Activated T-helper 17 cell treated with anti-CD3 and anti-CD28 coated beads, Interleukin-2, amount 50 U/mL, for 72 hours (primary cell): Measurements from ENCODE around the gene EEF1AKMT3. TPM values are rescaled to one million over a fixed set of nuclear protein-coding genes. Genes with fewer than 3 reads are reported as not detected.

Source experiments
- ATAC-seq: fragments of 150-1000 bp; cut with Tn5 transposase; replicated peaks from 2 replicates; pipeline ENCODE4 v1.10.0; 2021; ENCODE audit warnings: mild to moderate bottlenecking, moderate library complexity
- H3K27ac Mint-ChIP-seq: one replicate; pipeline ENCODE4 v1.8.0; 2022; ENCODE audit warnings: mixed read lengths
- H3K27me3 Mint-ChIP-seq: one replicate; pipeline ENCODE4 v1.8.0; 2022; ENCODE audit warnings: mixed read lengths
- H3K36me3 Mint-ChIP-seq: one replicate; pipeline ENCODE4 v1.8.0; 2022; ENCODE audit warnings: low read depth, mild to moderate bottlenecking, mixed read lengths
- H3K4me1 Mint-ChIP-seq: one replicate; pipeline ENCODE4 v1.8.0; 2022; ENCODE audit warnings: mixed read lengths
- H3K4me3 Mint-ChIP-seq: one replicate; pipeline ENCODE4 v1.8.0; 2022; ENCODE audit warnings: mild to moderate bottlenecking, mixed read lengths
- H3K9me3 Mint-ChIP-seq: one replicate; pipeline ENCODE4 v1.8.0; 2022; ENCODE audit warnings: mixed read lengths
- total RNA-seq, 2 donors: library from RNA; stranded (reverse); gene quantifications; one replicate each; pipeline ENCODE4 v1.2.3, GENCODE V29; 2022

Gene EEF1AKMT3
- total RNA-seq, 2 donors from 2014 or later, result 5.4 to 11.5 TPM

- Mint-ChIP-seq H3K27me3 (no peaks in the 10 kb centered on the region), H3K36me3 (peaks cover 79% of the 10 kb centered on the region), H3K9me3 (no peaks in the 10 kb centered on the region), H3K4me1 (peaks cover 10% of the 10 kb centered on the region), H3K4me3 (no peak overlapping the region), H3K27ac (peak overlapping the region; percentile 71)
- no peak for ATAC-seq
Measured at GRCh38 chr12:57797933-57798332, 25.5 kb downstream of the EEF1AKMT3 start.

GRCh38 chr12:57800965-57801364, 28.6 kb downstream of the EEF1AKMT3 start:
- Mint-ChIP-seq H3K36me3 (peaks cover 51% of the 10 kb centered on the region), H3K27me3 (no peaks in the 10 kb centered on the region), H3K9me3 (no peaks in the 10 kb centered on the region), H3K4me1 (peaks cover 7% of the 10 kb centered on the region), H3K27ac (no peak overlapping the region), H3K4me3 (no peak overlapping the region)
- ATAC-seq, result no peak

- Mint-ChIP-seq H3K27me3 (no peaks in the 10 kb centered on the region), H3K9me3 (no peaks in the 10 kb centered on the region), H3K36me3 (peaks cover 35% of the 10 kb centered on the region), H3K27ac (peak overlapping the region; percentile 66), H3K4me1 (peaks cover 5% of the 10 kb centered on the region), H3K4me3 (no peak overlapping the region)
- peak; percentile 23 for ATAC-seq
Measured at GRCh38 chr12:57802607-57803006, 30.2 kb downstream of the EEF1AKMT3 start.

- peaks cover 5% of the 10 kb centered on the region for H3K4me1 Mint-ChIP-seq
- H3K27me3 Mint-ChIP-seq, result no peaks in the 10 kb centered on the region
- no peak overlapping the region for H3K4me3 Mint-ChIP-seq
- H3K27ac Mint-ChIP-seq, result no peak overlapping the region
- H3K9me3 Mint-ChIP-seq, result no peaks in the 10 kb centered on the region
- H3K36me3 Mint-ChIP-seq, result peaks cover 28% of the 10 kb centered on the region
- peak; percentile 29 for ATAC-seq
Measured at GRCh38 chr12:57803319-57803893, 31.0 kb downstream of the EEF1AKMT3 start.

GRCh38 chr12:57806677-57807076, 34.3 kb downstream of the EEF1AKMT3 start:
- Mint-ChIP-seq H3K27me3 (no peaks in the 10 kb centered on the region), H3K27ac (no peak overlapping the region), H3K4me3 (no peak overlapping the region), H3K9me3 (no peaks in the 10 kb centered on the region), H3K4me1 (no peaks in the 10 kb centered on the region), H3K36me3 (peaks cover 8% of the 10 kb centered on the region)
- ATAC-seq, result no peak

GRCh38 chr12:57807285-57807684, 34.9 kb downstream of the EEF1AKMT3 start:
- H3K9me3 Mint-ChIP-seq, result no peaks in the 10 kb centered on the region
- no peaks in the 10 kb centered on the region for H3K4me1 Mint-ChIP-seq
- no peak overlapping the region for H3K27ac Mint-ChIP-seq
- H3K27me3 Mint-ChIP-seq, result no peaks in the 10 kb centered on the region
- H3K4me3 Mint-ChIP-seq, result no peak overlapping the region
- H3K36me3 Mint-ChIP-seq, result peaks cover 5% of the 10 kb centered on the region
- ATAC-seq, result no peak

- no peaks in the 10 kb centered on the region for H3K4me1 Mint-ChIP-seq
- no peaks in the 10 kb centered on the region for H3K36me3 Mint-ChIP-seq
- H3K27me3 Mint-ChIP-seq, result no peaks in the 10 kb centered on the region
- no peaks in the 10 kb centered on the region for H3K9me3 Mint-ChIP-seq
- H3K4me3 Mint-ChIP-seq, result no peak overlapping the region
- peak overlapping the region; percentile 20 for H3K27ac Mint-ChIP-seq
- ATAC-seq, result no peak
Measured at GRCh38 chr12:57808351-57808750, 35.9 kb downstream of the EEF1AKMT3 start.

GRCh38 chr12:57809425-57809824, 37.0 kb downstream of the EEF1AKMT3 start:
- no peaks in the 10 kb centered on the region for H3K27me3 Mint-ChIP-seq
- no peaks in the 10 kb centered on the region for H3K36me3 Mint-ChIP-seq
- H3K4me1 Mint-ChIP-seq, result no peaks in the 10 kb centered on the region
- H3K4me3 Mint-ChIP-seq, result no peak overlapping the region
- ATAC-seq, result no peak
- H3K9me3 Mint-ChIP-seq, result no peaks in the 10 kb centered on the region
- no peak overlapping the region for H3K27ac Mint-ChIP-seq

- no peak for ATAC-seq
- H3K27ac Mint-ChIP-seq, result no peak overlapping the region
Measured at GRCh38 chr12:57810450-57810849, 38.0 kb downstream of the EEF1AKMT3 start.

GRCh38 chr12:57811028-57811755, 38.8 kb downstream of the EEF1AKMT3 start:
- ATAC-seq, result no peak
- Mint-ChIP-seq H3K36me3 (no peaks in the 10 kb centered on the region), H3K4me3 (no peak overlapping the region), H3K4me1 (no peaks in the 10 kb centered on the region), H3K9me3 (no peaks in the 10 kb centered on the region), H3K27me3 (no peaks in the 10 kb centered on the region), H3K27ac (peak overlapping the region; percentile 10)

More at GRCh38 chr12:57810450-57810849, 38.0 kb downstream of the EEF1AKMT3 start:
- H3K4me1 Mint-ChIP-seq, result no peaks in the 10 kb centered on the region
- H3K4me3 Mint-ChIP-seq, result no peak overlapping the region
- H3K27me3 Mint-ChIP-seq, result no peaks in the 10 kb centered on the region
- H3K9me3 Mint-ChIP-seq, result no peaks in the 10 kb centered on the region
- H3K36me3 Mint-ChIP-seq, result no peaks in the 10 kb centered on the region

GRCh38 chr12:57813111-57813970, 40.9 kb downstream of the EEF1AKMT3 start:
- H3K36me3 Mint-ChIP-seq, result peaks cover under 1% of the 10 kb centered on the region
- no peak overlapping the region for H3K27ac Mint-ChIP-seq
- H3K4me1 Mint-ChIP-seq, result peaks cover under 1% of the 10 kb centered on the region
- H3K9me3 Mint-ChIP-seq, result no peaks in the 10 kb centered on the region
- no peak for ATAC-seq
- H3K27me3 Mint-ChIP-seq, result no peaks in the 10 kb centered on the region
- H3K4me3 Mint-ChIP-seq, result no peak overlapping the region

GRCh38 chr12:57813971-57814772, 41.8 kb downstream of the EEF1AKMT3 start:
- H3K36me3 Mint-ChIP-seq, result peaks cover 9% of the 10 kb centered on the region
- no peaks in the 10 kb centered on the region for H3K9me3 Mint-ChIP-seq
- ATAC-seq, result no peak
- H3K27ac Mint-ChIP-seq, result peak overlapping the region; percentile 35
- no peaks in the 10 kb centered on the region for H3K27me3 Mint-ChIP-seq
- H3K4me3 Mint-ChIP-seq, result no peak overlapping the region
- H3K4me1 Mint-ChIP-seq, result peaks cover 5% of the 10 kb centered on the region

- Mint-ChIP-seq H3K4me3 (no peak overlapping the region), H3K4me1 (peaks cover 5% of the 10 kb centered on the region), H3K9me3 (no peaks in the 10 kb centered on the region), H3K27ac (no peak overlapping the region), H3K36me3 (peaks cover 12% of the 10 kb centered on the region), H3K27me3 (no peaks in the 10 kb centered on the region)
- ATAC-seq, result no peak
Measured at GRCh38 chr12:57815177-57816000, 43.0 kb downstream of the EEF1AKMT3 start.
